Neural progenitor cell (in vitro differentiated cells): Measurements from ENCODE around the gene CFAP221. TPM values are rescaled to one million over a fixed set of nuclear protein-coding genes. Genes with fewer than 3 reads are reported as not detected.

Experiments used
- DNase-seq: peaks from one replicate; pipeline ENCODE4 v3.0.0-alpha.2; 2016; ENCODE audit warnings: low spot score
- H2AFZ ChIP-seq: fragments of 200-600 bp; sonication (generic); replicated peaks from 2 replicates; pipeline ENCODE4 v1.6.1; 2016; ENCODE audit warnings: antibody characterized with exemption
- H3F3A ChIP-seq: fragments of 200-600 bp; sonication (generic); 2 replicates; pipeline ENCODE4 v1.6.1; 2016; ENCODE audit warnings: antibody characterized with exemption, low read depth
- H3K27ac ChIP-seq: fragments of 200-600 bp; sonication (generic); 2 replicates; pipeline ENCODE4 v1.5.1; 2016; ENCODE audit warnings: mild to moderate bottlenecking
- H3K27me3 ChIP-seq: fragments of 200-600 bp; sonication (generic); 2 replicates; pipeline ENCODE4 v1.6.1; 2016; ENCODE audit warnings: mild to moderate bottlenecking, moderate library complexity
- H3K36me3 ChIP-seq: fragments of 200-600 bp; sonication (generic); 2 replicates; pipeline ENCODE4 v1.5.1; 2016
- H3K4me1 ChIP-seq: fragments of 200-600 bp; sonication (generic); 2 replicates; pipeline ENCODE4 v1.6.1; 2016; ENCODE audit warnings: mixed run types
- H3K4me2 ChIP-seq: fragments of 200-600 bp; sonication (generic); 2 replicates; pipeline ENCODE4 v1.6.1; 2016
- H3K4me3 ChIP-seq: fragments of 200-600 bp; sonication (generic); 2 replicates; pipeline ENCODE4 v1.5.1; 2016
- H3K79me2 ChIP-seq: fragments of 200-600 bp; sonication (generic); 2 replicates; pipeline ENCODE4 v1.6.1; 2016; ENCODE audit warnings: low read depth
- H3K9ac ChIP-seq: fragments of 200-600 bp; sonication (generic); 2 replicates; pipeline ENCODE4 v1.6.1; 2016
- H3K9me3 ChIP-seq: fragments of 200-600 bp; sonication (generic); 2 replicates; pipeline ENCODE4 v1.5.1; 2016; ENCODE audit warnings: low read depth
- H4K20me1 ChIP-seq: fragments of 200-600 bp; sonication (generic); 2 replicates; pipeline ENCODE4 v1.6.1; 2016; ENCODE audit warnings: low read depth
- H3K27ac Mint-ChIP-seq: 3 replicates; pipeline ENCODE4 v1.8.0; 2021; ENCODE audit warnings: mixed read lengths
- H3K27me3 Mint-ChIP-seq: 2 replicates; pipeline ENCODE4 v1.8.0; 2022; ENCODE audit warnings: low read depth, mild to moderate bottlenecking, inconsistent platforms, moderate library complexity, mixed read lengths; ENCODE audit not compliant: insufficient read depth
- H3K36me3 Mint-ChIP-seq: 3 replicates; pipeline ENCODE4 v1.8.0; 2021; ENCODE audit warnings: mixed read lengths
- H3K4me1 Mint-ChIP-seq: 3 replicates; pipeline ENCODE4 v1.8.0; 2021; ENCODE audit warnings: mixed read lengths
- H3K4me3 Mint-ChIP-seq: 3 replicates; pipeline ENCODE4 v1.8.0; 2021; ENCODE audit warnings: mild to moderate bottlenecking, moderate library complexity, mixed read lengths
- H3K9me3 Mint-ChIP-seq: 3 replicates; pipeline ENCODE4 v1.8.0; 2020; ENCODE audit warnings: mixed read lengths
- EZH2 ChIP-seq: fragments of 200-600 bp; sonication (generic); IDR thresholded peaks from 2 replicates; pipeline ENCODE4 v1.6.1; 2017; ENCODE audit warnings: antibody characterized with exemption, mild to moderate bottlenecking, moderate library complexity
- EZH2phosphoT487 ChIP-seq: fragments of 200-600 bp; sonication (generic); IDR thresholded peaks from 2 replicates; pipeline ENCODE4 v1.6.1; 2017; ENCODE audit warnings: antibody characterized with exemption
- total RNA-seq: library from RNA; depleted of rRNA; stranded (reverse); fragments of >200 nt; gene quantifications from 2 replicates; pipeline ENCODE4 v1.2.3, GENCODE V29; 2015; ENCODE audit warnings: low replicate concordance
- TF ChIP-seq, protein P1 (sequence below): fragments of 200-600 bp; sonication (generic); IDR thresholded peaks from 2 replicates; pipeline ENCODE4 v1.5.1; 2017; ENCODE audit warnings: antibody characterized with exemption, mild to moderate bottlenecking

The CFAP221 gene
- total RNA-seq, 1 donor from 2014 or later = 1.5 TPM

DNA sequence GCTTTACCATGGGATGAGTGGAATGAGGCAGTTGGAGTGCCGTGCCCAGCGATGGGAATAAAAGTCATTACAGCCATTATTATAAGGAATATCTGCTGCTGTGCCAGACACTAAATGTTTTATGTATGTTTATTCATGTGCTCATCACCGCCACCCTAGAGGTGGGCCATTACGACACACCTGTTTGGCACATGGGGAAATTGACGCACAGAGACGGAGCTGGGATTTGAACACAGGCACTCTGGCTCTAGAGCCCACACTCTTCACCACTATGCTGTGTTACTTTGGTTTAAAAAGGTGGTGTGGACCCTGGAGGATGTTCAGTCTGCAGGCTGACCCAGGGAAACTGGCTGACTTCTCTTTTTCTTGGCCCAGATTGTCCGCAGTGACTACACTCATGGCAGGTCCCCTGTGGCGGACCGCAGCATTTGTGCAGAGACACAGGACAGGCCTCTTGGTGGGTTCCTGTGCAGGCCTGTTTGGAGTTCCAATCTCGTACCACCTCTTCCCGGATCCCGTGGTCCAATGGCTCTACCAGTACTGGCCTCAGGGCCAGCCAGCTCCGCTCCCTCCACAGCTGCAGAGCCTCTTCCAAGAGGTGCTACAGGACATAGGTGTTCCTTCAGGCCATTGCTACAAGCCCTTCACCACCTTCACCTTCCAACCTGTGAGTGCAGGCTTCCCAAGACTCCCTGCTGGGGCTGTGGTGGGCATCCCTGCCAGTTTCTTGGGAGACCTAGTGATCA lies 136.4 kb downstream of the CFAP221 start:
- Mint-ChIP-seq H3K36me3 (peaks cover 17% of the 10 kb centered on the region), H3K9me3 (no peaks in the 10 kb centered on the region), H3K27ac (no peak overlapping the region), H3K27me3 (peaks cover 7% of the 10 kb centered on the region), H3K4me3 (peak overlapping the region; percentile 87), H3K4me1 (peaks cover 39% of the 10 kb centered on the region)
- no peak for DNase-seq
- TF ChIP-seq EZH2 (no peak), EZH2phosphoT487 (no peak)
- TF ChIP-seq, protein P1, sequence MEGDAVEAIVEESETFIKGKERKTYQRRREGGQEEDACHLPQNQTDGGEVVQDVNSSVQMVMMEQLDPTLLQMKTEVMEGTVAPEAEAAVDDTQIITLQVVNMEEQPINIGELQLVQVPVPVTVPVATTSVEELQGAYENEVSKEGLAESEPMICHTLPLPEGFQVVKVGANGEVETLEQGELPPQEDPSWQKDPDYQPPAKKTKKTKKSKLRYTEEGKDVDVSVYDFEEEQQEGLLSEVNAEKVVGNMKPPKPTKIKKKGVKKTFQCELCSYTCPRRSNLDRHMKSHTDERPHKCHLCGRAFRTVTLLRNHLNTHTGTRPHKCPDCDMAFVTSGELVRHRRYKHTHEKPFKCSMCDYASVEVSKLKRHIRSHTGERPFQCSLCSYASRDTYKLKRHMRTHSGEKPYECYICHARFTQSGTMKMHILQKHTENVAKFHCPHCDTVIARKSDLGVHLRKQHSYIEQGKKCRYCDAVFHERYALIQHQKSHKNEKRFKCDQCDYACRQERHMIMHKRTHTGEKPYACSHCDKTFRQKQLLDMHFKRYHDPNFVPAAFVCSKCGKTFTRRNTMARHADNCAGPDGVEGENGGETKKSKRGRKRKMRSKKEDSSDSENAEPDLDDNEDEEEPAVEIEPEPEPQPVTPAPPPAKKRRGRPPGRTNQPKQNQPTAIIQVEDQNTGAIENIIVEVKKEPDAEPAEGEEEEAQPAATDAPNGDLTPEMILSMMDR = no peak
- Histone ChIP-seq H3K79me2 (peaks cover 22% of the 10 kb centered on the region), H3K27me3 (no peaks in the 10 kb centered on the region), H3K36me3 (no peaks in the 10 kb centered on the region), H3K27ac (no peak overlapping the region), H2AFZ (no peak overlapping the region), H3F3A (peaks cover 8% of the 10 kb centered on the region), H4K20me1 (peaks cover 28% of the 10 kb centered on the region), H3K4me1 (peaks cover 9% of the 10 kb centered on the region), H3K4me2 (peak overlapping the region; percentile 94), H3K9ac (no peak overlapping the region), H3K4me3 (no peak overlapping the region), H3K9me3 (no peaks in the 10 kb centered on the region)

DNA sequence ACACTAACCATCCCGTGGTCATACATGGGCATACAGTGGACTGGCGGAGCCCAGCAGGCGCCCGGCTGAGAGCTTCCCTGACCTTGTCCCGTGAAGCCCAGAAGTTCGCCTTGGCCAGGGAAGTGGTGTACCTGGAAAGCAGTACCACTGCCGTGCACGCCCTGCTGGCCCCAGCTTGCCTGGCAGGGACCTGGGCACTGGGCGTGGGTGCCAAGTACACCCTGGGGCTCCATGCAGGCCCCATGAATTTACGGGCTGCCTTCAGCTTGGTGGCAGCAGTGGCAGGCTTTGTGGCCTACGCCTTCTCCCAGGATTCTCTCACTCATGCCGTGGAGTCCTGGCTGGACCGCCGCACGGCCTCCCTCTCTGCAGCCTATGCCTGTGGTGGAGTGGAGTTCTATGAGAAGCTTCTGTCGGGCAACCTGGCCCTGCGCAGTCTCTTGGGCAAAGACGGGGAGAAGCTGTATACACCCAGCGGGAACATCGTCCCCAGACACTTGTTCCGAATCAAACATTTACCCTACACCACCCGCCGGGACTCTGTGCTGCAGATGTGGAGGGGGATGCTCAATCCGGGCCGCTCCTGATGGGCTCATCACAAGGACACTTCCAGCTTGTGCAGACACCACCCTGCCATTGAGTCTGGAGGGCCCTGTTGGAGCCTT lies 137.1 kb downstream of the CFAP221 start:
- no peak overlapping the region for H3K4me3 ChIP-seq
- H3K4me2 ChIP-seq = no peak overlapping the region
- no peaks in the 10 kb centered on the region for H3K36me3 ChIP-seq
- H2AFZ ChIP-seq = no peak overlapping the region
- no peaks in the 10 kb centered on the region for H3K27me3 ChIP-seq
- no peak for DNase-seq
- H3F3A ChIP-seq = peaks cover 8% of the 10 kb centered on the region
- Mint-ChIP-seq H3K9me3 (no peaks in the 10 kb centered on the region), H3K27ac (no peak overlapping the region), H3K4me3 (no peak overlapping the region), H3K27me3 (peaks cover 7% of the 10 kb centered on the region), H3K4me1 (peaks cover 39% of the 10 kb centered on the region), H3K36me3 (peaks cover 17% of the 10 kb centered on the region)
- H3K4me1 ChIP-seq = peaks cover 9% of the 10 kb centered on the region
- TF ChIP-seq EZH2 = no peak
- TF ChIP-seq EZH2phosphoT487 = no peak
- TF ChIP-seq, protein P1 = no peak
- no peaks in the 10 kb centered on the region for H3K9me3 ChIP-seq
- H3K79me2 ChIP-seq = peaks cover 22% of the 10 kb centered on the region
- H3K9ac ChIP-seq = no peak overlapping the region
- peaks cover 28% of the 10 kb centered on the region for H4K20me1 ChIP-seq
- H3K27ac ChIP-seq = no peak overlapping the region

DNA sequence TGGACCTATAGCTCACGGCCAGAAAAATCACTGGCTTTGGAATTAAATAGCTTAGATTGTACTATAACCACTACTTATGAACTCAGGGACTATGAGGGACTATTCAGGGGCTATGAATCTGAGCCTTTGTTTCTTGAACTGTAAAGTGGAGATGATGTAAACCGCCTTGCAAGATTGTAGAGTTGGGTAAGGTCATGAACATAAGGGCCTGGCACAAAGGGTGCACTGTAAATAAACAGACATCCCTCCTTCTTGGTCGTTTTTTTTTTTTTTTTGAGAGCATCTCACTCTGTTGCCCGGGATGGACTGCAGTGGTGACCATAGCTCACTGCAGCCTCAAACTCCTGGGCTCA lies 137.6 kb downstream of the CFAP221 start:
- Histone ChIP-seq H2AFZ (no peak overlapping the region), H3K79me2 (peaks cover 22% of the 10 kb centered on the region), H3K27me3 (no peaks in the 10 kb centered on the region), H3K9ac (no peak overlapping the region), H3F3A (peaks cover 8% of the 10 kb centered on the region), H3K4me2 (no peak overlapping the region), H3K4me1 (peaks cover 9% of the 10 kb centered on the region), H3K36me3 (no peaks in the 10 kb centered on the region), H4K20me1 (peaks cover 28% of the 10 kb centered on the region), H3K9me3 (no peaks in the 10 kb centered on the region), H3K4me3 (no peak overlapping the region), H3K27ac (no peak overlapping the region)
- peaks cover 39% of the 10 kb centered on the region for H3K4me1 Mint-ChIP-seq
- H3K4me3 Mint-ChIP-seq = no peak overlapping the region
- H3K9me3 Mint-ChIP-seq = no peaks in the 10 kb centered on the region
- TF ChIP-seq, protein P1 = no peak
- no peak for TF ChIP-seq EZH2phosphoT487
- peaks cover 18% of the 10 kb centered on the region for H3K36me3 Mint-ChIP-seq
- no peak for DNase-seq
- H3K27me3 Mint-ChIP-seq = peaks cover 7% of the 10 kb centered on the region
- H3K27ac Mint-ChIP-seq = no peak overlapping the region
